Chondrocyte (in vitro differentiated cells): ENCODE data around the gene ADRA2B. TPM values are rescaled to one million over a fixed set of nuclear protein-coding genes. Genes with fewer than 3 reads are reported as not detected.

Experiments used
- DNase-seq: peaks from one replicate; pipeline ENCODE4 v3.0.0; 2021; ENCODE audit warnings: mixed read lengths, low spot score
- H3K27ac Mint-ChIP-seq: one replicate; pipeline ENCODE4 v1.8.0; 2021; ENCODE audit warnings: mild to moderate bottlenecking, moderate library complexity, mixed read lengths; ENCODE audit not compliant: unreplicated experiment
- H3K27me3 Mint-ChIP-seq: 2 replicates; pipeline ENCODE4 v1.8.0; 2021; ENCODE audit warnings: low read depth, mixed read lengths
- H3K36me3 Mint-ChIP-seq: 2 replicates; pipeline ENCODE4 v1.8.0; 2021; ENCODE audit warnings: low read depth, mixed read lengths
- H3K4me1 Mint-ChIP-seq: 2 replicates; pipeline ENCODE4 v1.8.0; 2021; ENCODE audit warnings: low read depth, mild to moderate bottlenecking, mixed read lengths
- H3K4me3 Mint-ChIP-seq: one replicate; pipeline ENCODE4 v1.8.0; 2021; ENCODE audit warnings: mild to moderate bottlenecking, moderate library complexity, mixed read lengths; ENCODE audit not compliant: unreplicated experiment
- H3K9me3 Mint-ChIP-seq: 2 replicates; pipeline ENCODE4 v1.8.0; 2021; ENCODE audit warnings: low read depth, mixed read lengths
- total RNA-seq: library from RNA; stranded (reverse); gene quantifications from 3 replicates; pipeline ENCODE4 v1.2.1, GENCODE V29; 2021
- TF ChIP-seq, protein P1 (sequence below): fragments of 200-600 bp; sonication (generic); IDR thresholded peaks from 2 replicates; pipeline ENCODE4 v1.5.0; 2021; ENCODE audit warnings: antibody characterized with exemption, mild to moderate bottlenecking, moderate library complexity

The ADRA2B gene
- total RNA-seq, 1 donor from 2014 or later: 0.07 TPM

DNA sequence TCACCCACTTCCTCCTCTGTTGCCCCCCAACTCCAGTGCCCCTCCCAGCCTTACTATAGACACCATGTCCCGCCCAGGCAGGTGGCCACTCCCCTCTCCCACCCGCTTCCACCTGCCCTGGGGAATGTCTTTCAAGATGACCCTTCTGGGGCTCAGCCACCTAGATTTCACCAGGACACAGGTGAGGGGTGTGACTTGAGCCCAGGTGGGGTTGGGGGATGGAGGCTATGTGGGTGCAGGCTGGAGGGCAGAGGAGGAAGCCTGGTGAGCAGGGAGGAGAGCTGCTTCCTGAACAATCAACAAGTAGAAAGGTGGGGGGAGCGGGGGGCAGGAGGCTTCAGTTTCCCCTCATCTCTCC lies 8.7 kb downstream of the ADRA2B start:
- Mint-ChIP-seq H3K36me3 (peaks cover 5% of the 10 kb centered on the region), H3K27ac (no peak overlapping the region), H3K9me3 (peaks cover 10% of the 10 kb centered on the region), H3K27me3 (no peaks in the 10 kb centered on the region), H3K4me3 (no peak overlapping the region), H3K4me1 (peaks cover 12% of the 10 kb centered on the region)
- peak; percentile 63 for DNase-seq
- TF ChIP-seq, protein P1, sequence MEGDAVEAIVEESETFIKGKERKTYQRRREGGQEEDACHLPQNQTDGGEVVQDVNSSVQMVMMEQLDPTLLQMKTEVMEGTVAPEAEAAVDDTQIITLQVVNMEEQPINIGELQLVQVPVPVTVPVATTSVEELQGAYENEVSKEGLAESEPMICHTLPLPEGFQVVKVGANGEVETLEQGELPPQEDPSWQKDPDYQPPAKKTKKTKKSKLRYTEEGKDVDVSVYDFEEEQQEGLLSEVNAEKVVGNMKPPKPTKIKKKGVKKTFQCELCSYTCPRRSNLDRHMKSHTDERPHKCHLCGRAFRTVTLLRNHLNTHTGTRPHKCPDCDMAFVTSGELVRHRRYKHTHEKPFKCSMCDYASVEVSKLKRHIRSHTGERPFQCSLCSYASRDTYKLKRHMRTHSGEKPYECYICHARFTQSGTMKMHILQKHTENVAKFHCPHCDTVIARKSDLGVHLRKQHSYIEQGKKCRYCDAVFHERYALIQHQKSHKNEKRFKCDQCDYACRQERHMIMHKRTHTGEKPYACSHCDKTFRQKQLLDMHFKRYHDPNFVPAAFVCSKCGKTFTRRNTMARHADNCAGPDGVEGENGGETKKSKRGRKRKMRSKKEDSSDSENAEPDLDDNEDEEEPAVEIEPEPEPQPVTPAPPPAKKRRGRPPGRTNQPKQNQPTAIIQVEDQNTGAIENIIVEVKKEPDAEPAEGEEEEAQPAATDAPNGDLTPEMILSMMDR: no peak

DNA sequence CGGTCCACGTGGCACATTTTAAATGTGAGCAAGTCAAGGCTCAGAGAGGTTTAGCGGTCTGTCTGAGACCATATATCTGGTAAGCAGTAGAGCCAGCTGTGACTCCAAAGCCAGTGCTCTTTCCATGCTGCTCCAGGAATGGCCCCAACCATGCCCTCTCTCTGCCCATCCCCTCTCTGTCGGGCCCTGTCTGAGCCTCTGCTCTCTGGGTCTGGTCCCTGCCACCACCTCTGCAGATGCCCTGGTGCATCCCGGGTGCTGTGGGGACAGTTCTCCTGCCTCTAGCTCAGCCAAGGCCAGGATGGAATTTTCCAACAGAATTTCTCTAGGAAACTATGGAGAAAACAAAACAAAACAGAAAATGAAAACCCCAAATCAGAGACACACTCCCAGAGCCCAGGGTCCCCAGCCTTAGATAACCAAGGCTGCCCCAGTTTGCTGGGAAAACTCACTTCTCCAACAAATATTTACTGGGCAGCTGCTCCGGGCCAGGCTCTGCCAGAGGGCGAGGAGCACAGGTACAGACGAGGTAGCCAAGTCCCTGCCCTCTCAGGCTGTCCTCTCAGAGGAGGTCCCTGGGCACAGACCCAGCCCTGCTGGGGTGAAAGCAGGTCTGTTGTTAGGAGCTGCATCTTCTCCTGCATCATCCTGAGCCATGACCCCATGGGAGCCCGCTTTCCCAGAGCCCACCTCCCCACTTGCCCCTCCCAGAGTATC lies 9.2 kb downstream of the ADRA2B start:
- H3K4me1 Mint-ChIP-seq: peaks cover 12% of the 10 kb centered on the region
- H3K36me3 Mint-ChIP-seq: peaks cover 5% of the 10 kb centered on the region
- no peaks in the 10 kb centered on the region for H3K27me3 Mint-ChIP-seq
- TF ChIP-seq, protein P1: no peak
- H3K27ac Mint-ChIP-seq: no peak overlapping the region
- peak; percentile 78 for DNase-seq
- peaks cover 10% of the 10 kb centered on the region for H3K9me3 Mint-ChIP-seq
- no peak overlapping the region for H3K4me3 Mint-ChIP-seq

DNA sequence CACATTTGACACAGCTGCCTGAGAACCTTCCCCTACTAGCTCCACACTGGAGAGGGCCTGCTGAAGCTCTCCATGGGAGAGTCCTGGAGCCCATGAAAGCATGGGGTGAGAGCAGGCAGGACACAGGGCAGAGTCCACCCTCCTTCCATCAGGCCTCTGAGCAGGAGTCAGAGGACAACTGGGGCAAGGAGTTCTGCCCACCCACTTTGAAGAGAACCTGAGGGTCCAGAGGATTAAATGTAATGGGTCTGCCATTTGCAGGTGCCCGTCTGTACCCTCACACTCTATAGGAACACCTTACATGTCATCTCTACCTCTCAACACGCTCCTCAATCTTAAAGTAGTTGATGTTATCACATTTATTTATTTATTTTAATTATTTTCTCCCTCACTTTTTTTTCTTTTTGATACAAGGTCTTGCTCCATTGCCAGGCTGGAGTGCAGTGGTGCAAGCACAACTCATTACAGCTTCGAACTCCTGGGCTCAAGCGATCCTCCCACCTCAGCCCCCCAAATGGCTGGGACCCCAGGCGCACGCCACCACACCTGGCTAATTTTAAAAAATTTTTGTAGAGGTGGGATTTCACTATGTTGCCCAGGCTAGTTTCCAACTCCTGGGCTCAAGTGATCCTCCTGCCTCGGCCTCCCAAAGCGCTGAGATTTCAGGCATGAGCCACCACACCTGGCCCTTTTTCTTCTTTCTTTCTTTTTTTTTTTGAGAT lies 10.2 kb downstream of the ADRA2B start:
- Mint-ChIP-seq H3K9me3 (peaks cover 10% of the 10 kb centered on the region), H3K36me3 (peaks cover 5% of the 10 kb centered on the region), H3K4me3 (no peak overlapping the region), H3K27me3 (no peaks in the 10 kb centered on the region), H3K4me1 (peaks cover 12% of the 10 kb centered on the region), H3K27ac (no peak overlapping the region)
- DNase-seq: no peak
- TF ChIP-seq, protein P1: no peak

DNA sequence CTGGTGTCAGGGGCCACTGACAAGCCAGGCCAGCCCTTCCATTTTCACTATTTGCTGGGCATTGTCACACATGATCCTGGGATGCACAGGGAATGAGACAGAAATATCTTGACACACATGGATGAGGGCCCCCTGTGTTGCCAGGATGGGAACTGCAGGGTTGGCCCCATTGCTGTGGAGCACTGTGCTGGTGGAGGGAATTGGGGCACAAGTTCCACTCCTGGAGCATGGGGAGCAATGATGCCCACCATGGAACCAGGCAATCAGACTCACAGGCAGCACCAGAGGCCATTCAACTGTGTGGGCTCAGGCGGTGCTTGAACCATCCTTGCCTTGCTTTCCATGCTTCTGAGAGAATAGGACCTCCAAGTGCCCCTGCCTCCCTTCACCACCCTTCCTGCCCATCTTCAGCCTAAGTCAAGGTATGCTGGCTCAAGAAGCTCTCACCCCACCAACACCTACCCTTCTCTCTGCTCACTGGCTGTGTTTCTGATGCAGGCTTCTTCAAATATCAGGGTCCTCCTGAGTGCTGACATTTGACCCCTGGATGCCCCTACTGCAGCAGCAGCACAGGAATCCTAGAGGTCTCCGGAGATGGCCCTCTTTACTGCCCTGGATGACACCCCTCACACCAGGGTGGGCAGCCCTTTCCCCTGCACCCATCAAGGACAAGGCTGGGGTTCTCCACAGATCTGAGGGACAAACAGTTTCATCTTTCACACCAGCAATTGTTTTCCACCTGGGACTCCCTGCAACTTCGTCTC lies 11.0 kb downstream of the ADRA2B start:
- Mint-ChIP-seq H3K4me1 (peaks cover 12% of the 10 kb centered on the region), H3K9me3 (peaks cover 10% of the 10 kb centered on the region), H3K27me3 (no peaks in the 10 kb centered on the region), H3K4me3 (no peak overlapping the region), H3K27ac (no peak overlapping the region), H3K36me3 (peaks cover 5% of the 10 kb centered on the region)
- TF ChIP-seq, protein P1: no peak
- DNase-seq: no peak

DNA sequence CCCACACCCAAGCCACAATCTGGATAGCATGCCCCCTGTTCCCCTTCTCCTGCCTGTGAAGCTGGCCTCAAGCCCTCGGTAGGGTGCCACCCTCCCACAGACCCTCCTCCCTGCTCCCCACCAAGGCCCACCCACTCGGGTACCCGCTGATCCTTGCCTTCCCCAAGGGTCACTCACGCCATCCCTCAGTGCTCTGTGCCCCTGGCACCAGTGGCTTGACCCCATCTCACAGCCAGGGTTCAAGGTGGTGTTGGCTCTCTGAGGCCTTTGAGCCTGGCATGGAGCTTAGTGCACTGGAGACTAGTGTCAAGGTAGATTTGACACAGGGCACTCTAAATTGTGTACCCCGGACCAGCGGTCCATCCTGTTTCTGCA lies 11.9 kb downstream of the ADRA2B start:
- H3K27ac Mint-ChIP-seq: no peak overlapping the region
- peaks cover 5% of the 10 kb centered on the region for H3K36me3 Mint-ChIP-seq
- peak; percentile 90 for DNase-seq
- no peaks in the 10 kb centered on the region for H3K27me3 Mint-ChIP-seq
- H3K4me1 Mint-ChIP-seq: peaks cover 12% of the 10 kb centered on the region
- TF ChIP-seq, protein P1: no peak
- no peak overlapping the region for H3K4me3 Mint-ChIP-seq
- H3K9me3 Mint-ChIP-seq: peaks cover 10% of the 10 kb centered on the region
